Measurements from ENCODE around the gene GFRA1. TPM values are rescaled to one million over a fixed set of nuclear protein-coding genes. Genes with fewer than 3 reads are reported as not detected.

GFRA1 gene
- total and polyA plus RNA-seq, 2 of the 8 experiments (the other 6 are each of a cell fraction or from before 2014, with no cell fraction given): 1.1 to 2.0 TPM

- no peaks in the 10 kb centered on the region for H3K79me1 ChIP-seq (ENCODE audit: low read depth, low read length)
- no peak overlapping the region for H3K4ac ChIP-seq (replicated peaks; ENCODE audit: insufficient read length, low read depth, low read length)
- H3K23me2 ChIP-seq (ENCODE audit: low read depth, low read length): no peaks in the 10 kb centered on the region
- no peaks in the 10 kb centered on the region for H3K36me3 ChIP-seq (ENCODE audit: control insufficient read depth in 2 of 4, insufficient read depth in 4 of 4, low read length in 3 of 4)
- H2BK12ac ChIP-seq (ENCODE audit: low read depth, low read length): no peak overlapping the region
- H3K27me3 ChIP-seq (replicated peaks in 1 of 4; ENCODE audit: control insufficient read depth in 3 of 4, extremely low read depth in 1 of 4, insufficient read depth in 3 of 4, low read length in 3 of 4): no peaks in the 10 kb centered on the region
- H2AK5ac ChIP-seq (ENCODE audit: low read depth, low read length): no peak overlapping the region
- no peak overlapping the region for H2BK15ac ChIP-seq (ENCODE audit: low read length)
- H3K18ac ChIP-seq (ENCODE audit: extremely low read depth, low read length): no peak overlapping the region
- ChIA-PET CTCF (ENCODE audit: partially characterized antibody) (no interaction called here), POLR2A (ENCODE audit: partially characterized antibody) (no interaction called here)
- H4K5ac ChIP-seq (ENCODE audit: insufficient read length, low read depth, low read length): no peak overlapping the region
- H2AFZ ChIP-seq (ENCODE audit: low read length): no peak overlapping the region
- DNase-seq (ENCODE audit: low read depth in 1 of 2, low spot score in 2 of 2) (no peak), FAIRE-seq (no peak)
- no peak overlapping the region for H4K8ac ChIP-seq (ENCODE audit: extremely low read depth, insufficient read depth, low read length)
- no peak overlapping the region for H2BK120ac ChIP-seq (replicated peaks; ENCODE audit: low read depth, low read length)
- no peak overlapping the region for H3K14ac ChIP-seq (ENCODE audit: insufficient read length)
- no peak overlapping the region for H2BK5ac ChIP-seq (ENCODE audit: low read depth, low read length)
- H3K23ac ChIP-seq (ENCODE audit: insufficient read length): no peak overlapping the region
- no peaks in the 10 kb centered on the region for H3K4me1 ChIP-seq (replicated peaks in 1 of 4; ENCODE audit: control insufficient read depth in 3 of 4, insufficient read depth in 4 of 4, low read length in 3 of 4)
- no peaks in the 10 kb centered on the region for H3K9me3 ChIP-seq (ENCODE audit: insufficient read depth in 2 of 2, low read depth in 1 of 2, low read length in 1 of 2)
- no peak overlapping the region for H2BK20ac ChIP-seq (ENCODE audit: low read length)
- H3K4me3 ChIP-seq (ENCODE audit: extremely low read depth in 1 of 4, insufficient read depth in 2 of 4, low read depth in 3 of 4, low read length in 4 of 4): no peak overlapping the region
- no peak overlapping the region for H3K9ac ChIP-seq (replicated peaks in 1 of 4; ENCODE audit: extremely low read depth in 1 of 4, low read depth in 3 of 4, low read length in 3 of 4)
- H3K4me2 ChIP-seq (ENCODE audit: insufficient read depth in 1 of 2, low read depth in 2 of 2, low read length in 2 of 2): no peak overlapping the region
- no peak overlapping the region for H3K56ac ChIP-seq (replicated peaks; ENCODE audit: insufficient read length, low read depth, low read length)
- H3K27ac ChIP-seq (ENCODE audit: low read depth, low read length): no peak overlapping the region
- H3K79me2 ChIP-seq (ENCODE audit: control insufficient read depth in 1 of 2, insufficient read depth in 2 of 2, low read length in 2 of 2): no peaks in the 10 kb centered on the region
- no peaks in the 10 kb centered on the region for H4K20me1 ChIP-seq (replicated peaks in 1 of 2; ENCODE audit: control insufficient read depth in 1 of 2, insufficient read depth in 2 of 2, low read length in 2 of 2)
- H4K91ac ChIP-seq (replicated peaks; ENCODE audit: insufficient read length, low read length): no peak overlapping the region
- no peak for TF ChIP-seq MAX (IDR thresholded peaks at IDR 0.05)
- no peak for TF ChIP-seq POU5F1 (IDR thresholded peaks at IDR 0.05; ENCODE audit: low read depth, low read length)
- TF ChIP-seq, protein P1, sequence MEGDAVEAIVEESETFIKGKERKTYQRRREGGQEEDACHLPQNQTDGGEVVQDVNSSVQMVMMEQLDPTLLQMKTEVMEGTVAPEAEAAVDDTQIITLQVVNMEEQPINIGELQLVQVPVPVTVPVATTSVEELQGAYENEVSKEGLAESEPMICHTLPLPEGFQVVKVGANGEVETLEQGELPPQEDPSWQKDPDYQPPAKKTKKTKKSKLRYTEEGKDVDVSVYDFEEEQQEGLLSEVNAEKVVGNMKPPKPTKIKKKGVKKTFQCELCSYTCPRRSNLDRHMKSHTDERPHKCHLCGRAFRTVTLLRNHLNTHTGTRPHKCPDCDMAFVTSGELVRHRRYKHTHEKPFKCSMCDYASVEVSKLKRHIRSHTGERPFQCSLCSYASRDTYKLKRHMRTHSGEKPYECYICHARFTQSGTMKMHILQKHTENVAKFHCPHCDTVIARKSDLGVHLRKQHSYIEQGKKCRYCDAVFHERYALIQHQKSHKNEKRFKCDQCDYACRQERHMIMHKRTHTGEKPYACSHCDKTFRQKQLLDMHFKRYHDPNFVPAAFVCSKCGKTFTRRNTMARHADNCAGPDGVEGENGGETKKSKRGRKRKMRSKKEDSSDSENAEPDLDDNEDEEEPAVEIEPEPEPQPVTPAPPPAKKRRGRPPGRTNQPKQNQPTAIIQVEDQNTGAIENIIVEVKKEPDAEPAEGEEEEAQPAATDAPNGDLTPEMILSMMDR (IDR thresholded peaks at IDR 0.05; ENCODE audit: control extremely low read depth in 1 of 3, insufficient read depth in 1 of 3, low read depth in 1 of 3, low read length in 3 of 3): no peak
- no peak for TF ChIP-seq SIN3A (conservative IDR thresholded peaks at IDR 0.05 in 1 of 2, IDR thresholded peaks at IDR 0.05 in 1 of 2; ENCODE audit: low read depth in 1 of 2, low read length in 2 of 2)
- TF ChIP-seq CHD2 (IDR thresholded peaks at IDR 0.05; ENCODE audit: low read length): no peak
- no peak for TF ChIP-seq BCL11A (IDR thresholded peaks at IDR 0.05; ENCODE audit: low read depth in 2 of 2, low read length in 2 of 2)
- TF ChIP-seq JUN (IDR thresholded peaks at IDR 0.05; ENCODE audit: low read depth, low read length): no peak
- TF ChIP-seq HDAC6 (IDR thresholded peaks at IDR 0.05; ENCODE audit: low read depth, low read length): no peak
- TF ChIP-seq SP2 (IDR thresholded peaks at IDR 0.05; ENCODE audit: low read length): no peak
- TF ChIP-seq NRF1 (IDR thresholded peaks at IDR 0.05; ENCODE audit: low read depth, low read length): no peak
- no peak for TF ChIP-seq RBBP5 (IDR thresholded peaks at IDR 0.05; ENCODE audit: borderline replicate concordance, low read depth, low read length)
- no peak for TF ChIP-seq GABPA (IDR thresholded peaks at IDR 0.05; ENCODE audit: borderline replicate concordance, insufficient read depth, low read length)
- no peak for TF ChIP-seq SP1 (IDR thresholded peaks at IDR 0.05; ENCODE audit: low read depth, low read length)
Measured at GRCh38 chr10:116292493-116292892, 19.5 kb upstream of the GFRA1 start.
